Sigmoid colon (tissue), 4 donors: ENCODE data around the gene SAMD9.

Experiments used
- CTCF ChIP-seq, 4 experiments: fragments of 450-650 bp in 3 of 4; fragments of 200-600 bp in 1 of 4; IDR thresholded peaks; one replicate each; pipeline ENCODE4 v1.5.1; 2016 to 2019; ENCODE audit warnings: antibody characterized with exemption in 4 of 4, mild to moderate bottlenecking in 3 of 4, moderate library complexity in 2 of 4
- POLR2AphosphoS5 ChIP-seq, 4 donors: sonication (generic); formaldehyde crosslinking; IDR thresholded peaks; one replicate each; pipeline ENCODE4 v1.6.1; 2017; ENCODE audit warnings: antibody characterized with exemption in 4 of 4

GRCh38 chr7:93132216-93132615, 14.4 kb upstream of the SAMD9 start:
- no peak for TF ChIP-seq POLR2AphosphoS5 (IDR thresholded peaks at IDR 0.05)
- no peak for TF ChIP-seq CTCF (IDR thresholded peaks at IDR 0.05)
